Kidney epithelial cell (primary cell): ENCODE measurements around the gene NEDD4L. TPM values are rescaled to one million over a fixed set of nuclear protein-coding genes. Genes with fewer than 3 reads are reported as not detected.
A peak's percentile ranks its signal among the peaks of the same experiment; 100 is the strongest.

ENCODE experiments used
- DNase-seq: peaks from one replicate; pipeline ENCODE4 v3.0.0-alpha.2; 2010; ENCODE audit warnings: low read depth
- H3K27me3 ChIP-seq: 2 replicates; pipeline ENCODE4 v1.6.0; 2011; ENCODE audit warnings: low read length; ENCODE audit not compliant: control insufficient read depth, insufficient read depth
- H3K36me3 ChIP-seq: 2 replicates; pipeline ENCODE4 v1.5.1; 2011; ENCODE audit warnings: low read length; ENCODE audit not compliant: control insufficient read depth, insufficient read depth
- H3K4me3 ChIP-seq: 2 replicates; pipeline ENCODE4 v1.5.1; 2011; ENCODE audit warnings: low read depth, mild to moderate bottlenecking, control low read depth, low read length
- CTCF ChIP-seq: IDR thresholded peaks from 2 replicates; pipeline ENCODE4 v1.5.1; 2011; ENCODE audit warnings: mild to moderate bottlenecking, moderate library complexity, low read length, control low read depth, inconsistent platforms; ENCODE audit not compliant: insufficient read depth, poor library complexity, severe bottlenecking
- total RNA-seq: library from RNA; depleted of rRNA; stranded (reverse); fragments of >200 nt; gene quantifications from 2 replicates; pipeline ENCODE4 v1.2.3, GENCODE V29; 2015

The NEDD4L gene
- total RNA-seq, 1 donor from 2014 or later: 88.3 TPM

GRCh38 chr18:58038063-58038462 lies 6.0 kb upstream of the NEDD4L start:
- DNase-seq: no peak
- TF ChIP-seq CTCF: no peak
- Histone ChIP-seq H3K36me3 (no peaks in the 10 kb centered on the region), H3K27me3 (no peaks in the 10 kb centered on the region), H3K4me3 (no peak overlapping the region)

- Histone ChIP-seq H3K27me3 (no peaks in the 10 kb centered on the region), H3K4me3 (no peak overlapping the region), H3K36me3 (no peaks in the 10 kb centered on the region)
- DNase-seq: no peak
- no peak for TF ChIP-seq CTCF
Measured at GRCh38 chr18:58041633-58042032, 2.4 kb upstream of the NEDD4L start.

DNA sequence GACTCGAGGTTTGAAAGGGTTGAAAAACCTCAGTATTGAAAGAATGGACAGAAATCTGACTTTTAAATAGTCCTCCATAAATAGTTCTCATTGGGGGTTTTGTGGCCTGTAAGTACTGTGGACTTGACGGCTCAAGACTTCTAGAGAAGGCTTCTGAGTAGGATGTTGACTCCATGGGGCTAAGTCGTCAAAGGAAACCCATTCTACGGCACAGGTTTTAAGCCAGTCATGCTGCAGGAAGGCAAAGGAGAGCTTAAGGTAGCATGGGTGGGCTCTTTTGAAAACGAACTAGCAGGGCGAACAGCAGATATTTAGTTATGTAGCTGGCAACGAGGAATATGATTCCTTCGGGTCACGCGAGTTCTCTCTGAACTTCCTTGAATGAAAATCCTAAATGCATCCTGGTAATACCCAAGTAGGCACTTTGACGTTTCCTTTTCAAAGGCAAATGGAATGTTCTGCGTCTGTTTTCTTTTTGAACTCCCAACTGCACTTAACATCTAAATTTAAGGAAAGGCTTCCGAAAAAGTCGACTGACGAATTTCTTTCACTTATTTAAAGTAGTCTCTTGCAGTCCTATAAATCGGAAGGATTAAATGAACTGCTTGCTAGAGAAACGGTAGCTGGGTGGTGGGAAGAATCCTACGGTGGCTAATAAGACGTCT lies 1.1 kb upstream of the NEDD4L start:
- TF ChIP-seq CTCF: no peak
- Histone ChIP-seq H3K27me3 (no peaks in the 10 kb centered on the region), H3K36me3 (no peaks in the 10 kb centered on the region)

DNA sequence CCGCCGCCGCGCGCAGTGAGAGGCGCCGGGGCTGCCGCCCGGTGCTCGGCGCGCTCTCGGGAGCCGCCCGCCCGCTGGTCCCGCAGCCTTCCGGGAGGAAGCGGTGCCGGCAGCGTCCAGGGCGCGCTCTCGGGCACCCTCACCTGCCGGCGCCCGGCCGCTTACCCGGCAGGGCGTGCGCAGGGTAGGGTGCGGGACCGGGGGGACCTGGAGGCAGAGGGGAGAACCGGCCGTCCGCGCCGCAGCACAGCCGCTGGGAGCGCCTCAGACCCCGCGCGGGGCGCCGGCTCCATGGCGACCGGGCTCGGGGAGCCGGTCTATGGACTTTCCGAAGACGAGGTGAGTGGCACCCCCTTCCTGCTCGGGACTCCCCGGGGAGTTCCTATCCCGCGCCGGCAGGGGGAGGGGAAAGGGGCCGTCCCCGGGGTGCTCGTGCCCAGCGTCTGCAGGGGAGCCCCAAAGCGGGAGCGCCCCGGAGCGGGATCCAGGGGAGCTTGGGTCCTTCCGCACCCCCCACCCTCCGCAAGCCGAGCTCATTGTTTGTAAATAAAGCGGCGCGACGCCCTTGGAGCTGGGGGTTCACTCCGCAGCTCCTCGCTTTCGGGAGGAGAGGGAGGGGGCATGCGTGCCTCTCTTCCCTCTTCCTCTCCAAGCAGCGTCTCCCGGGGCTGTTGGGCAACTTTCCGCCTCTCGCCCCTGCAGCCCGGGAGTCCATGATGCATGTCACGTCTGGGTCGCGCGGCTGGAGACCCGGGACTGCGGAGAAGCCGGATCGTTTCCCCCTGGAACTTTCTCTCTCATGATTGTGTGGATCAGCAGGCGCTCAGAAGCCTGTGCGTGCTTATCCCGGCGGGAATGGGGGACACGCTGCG lies 580 bp downstream of the NEDD4L start:
- TF ChIP-seq CTCF: no peak
- H3K4me3 ChIP-seq: peak overlapping the region; percentile 74
- no peaks in the 10 kb centered on the region for H3K36me3 ChIP-seq
- no peak for DNase-seq
- H3K27me3 ChIP-seq: no peaks in the 10 kb centered on the region

More for the DNA sequence above, 1.1 kb upstream of the NEDD4L start:
- peak overlapping the region; percentile 74 for H3K4me3 ChIP-seq
- no peak for DNase-seq

DNA sequence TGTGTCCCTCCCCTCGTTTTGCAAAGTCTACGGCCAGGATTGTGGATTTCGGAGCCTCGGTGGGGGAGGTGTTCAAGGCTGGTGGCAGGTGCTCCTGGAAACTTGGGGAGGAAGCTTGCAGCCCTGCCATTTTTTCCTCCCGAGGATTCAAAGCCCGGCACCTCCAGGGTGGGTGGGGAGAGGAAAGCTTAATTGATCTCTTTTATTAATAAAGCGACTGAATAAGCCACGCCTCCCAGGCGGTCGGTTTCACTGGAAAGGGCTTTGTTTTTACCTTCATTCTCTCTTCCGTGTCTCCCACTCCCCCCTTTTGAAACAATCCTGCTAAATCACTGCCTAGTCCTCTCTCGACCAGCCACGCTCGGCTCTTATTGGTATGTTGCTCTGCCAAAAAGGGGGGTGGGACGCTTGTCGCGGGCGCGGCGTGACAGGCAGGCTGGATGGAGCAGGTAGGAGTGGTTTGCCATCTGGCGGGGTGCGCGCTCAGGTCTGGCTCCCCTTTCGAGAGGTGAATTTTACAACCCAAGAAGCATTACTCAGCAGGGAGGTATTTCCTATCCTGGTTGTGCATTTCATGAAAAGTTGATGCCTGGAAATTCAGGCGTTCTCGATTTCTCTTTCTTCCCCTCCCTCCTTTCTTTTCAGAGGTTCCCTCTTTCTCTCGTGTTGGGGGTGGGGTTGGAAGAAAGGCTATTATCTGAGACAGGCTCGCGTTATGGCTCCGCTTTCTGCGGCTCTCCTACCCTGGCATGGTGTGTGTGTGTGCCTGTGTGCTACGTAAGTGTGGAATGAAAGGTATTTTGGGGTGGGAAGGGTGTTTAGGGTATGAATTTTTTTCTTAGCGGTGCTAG lies 1.4 kb downstream of the NEDD4L start:
- Histone ChIP-seq H3K4me3 (peak overlapping the region; percentile 74), H3K36me3 (no peaks in the 10 kb centered on the region), H3K27me3 (no peaks in the 10 kb centered on the region)
- no peak for TF ChIP-seq CTCF
- DNase-seq: no peak
